ENCODE measurements around the gene AURKA.

AURKA gene

GRCh38 chr20:56422824-56423189, 30.8 kb upstream of the AURKA start:
- no peak overlapping the region for H3K4me3 ChIP-seq (ENCODE audit: low read depth, low read length)
- no peak for TF ChIP-seq CTCF (IDR thresholded peaks at IDR 0.05; ENCODE audit: borderline replicate concordance, insufficient read depth, low read depth, low read length)

- no peak for TF ChIP-seq CTCF (IDR thresholded peaks at IDR 0.05; ENCODE audit: borderline replicate concordance, insufficient read depth, low read depth, low read length)
- H3K4me3 ChIP-seq (ENCODE audit: low read depth, low read length) = no peak overlapping the region
Observed at GRCh38 chr20:56422076-56422823, 30.2 kb upstream of the AURKA start.

- no peak overlapping the region for H3K4me3 ChIP-seq (ENCODE audit: low read depth, low read length)
- no peak for TF ChIP-seq CTCF (IDR thresholded peaks at IDR 0.05; ENCODE audit: borderline replicate concordance, insufficient read depth, low read depth, low read length)
Observed at GRCh38 chr20:56420940-56421688, 29.1 kb upstream of the AURKA start.

- H3K4me3 ChIP-seq (ENCODE audit: low read depth, low read length) = no peak overlapping the region
- TF ChIP-seq CTCF (IDR thresholded peaks at IDR 0.05; ENCODE audit: borderline replicate concordance, insufficient read depth, low read depth, low read length) = no peak
Observed at GRCh38 chr20:56420028-56420427, 28.0 kb upstream of the AURKA start.

GRCh38 chr20:56418385-56418861, 26.4 kb upstream of the AURKA start:
- no peak overlapping the region for H3K4me3 ChIP-seq (ENCODE audit: low read depth, low read length)
- no peak for TF ChIP-seq CTCF (IDR thresholded peaks at IDR 0.05; ENCODE audit: borderline replicate concordance, insufficient read depth, low read depth, low read length)

- no peak for TF ChIP-seq CTCF (IDR thresholded peaks at IDR 0.05; ENCODE audit: borderline replicate concordance, insufficient read depth, low read depth, low read length)
- H3K4me3 ChIP-seq (ENCODE audit: low read depth, low read length) = no peak overlapping the region
Observed at GRCh38 chr20:56417911-56418310, 25.9 kb upstream of the AURKA start.

GRCh38 chr20:56417402-56417801, 25.4 kb upstream of the AURKA start:
- no peak for TF ChIP-seq CTCF (IDR thresholded peaks at IDR 0.05; ENCODE audit: borderline replicate concordance, insufficient read depth, low read depth, low read length)
- H3K4me3 ChIP-seq (ENCODE audit: low read depth, low read length) = no peak overlapping the region

All from GM12875 (cell line).